ENCODE measurements around the gene TMEM131.

Gene TMEM131

DNA sequence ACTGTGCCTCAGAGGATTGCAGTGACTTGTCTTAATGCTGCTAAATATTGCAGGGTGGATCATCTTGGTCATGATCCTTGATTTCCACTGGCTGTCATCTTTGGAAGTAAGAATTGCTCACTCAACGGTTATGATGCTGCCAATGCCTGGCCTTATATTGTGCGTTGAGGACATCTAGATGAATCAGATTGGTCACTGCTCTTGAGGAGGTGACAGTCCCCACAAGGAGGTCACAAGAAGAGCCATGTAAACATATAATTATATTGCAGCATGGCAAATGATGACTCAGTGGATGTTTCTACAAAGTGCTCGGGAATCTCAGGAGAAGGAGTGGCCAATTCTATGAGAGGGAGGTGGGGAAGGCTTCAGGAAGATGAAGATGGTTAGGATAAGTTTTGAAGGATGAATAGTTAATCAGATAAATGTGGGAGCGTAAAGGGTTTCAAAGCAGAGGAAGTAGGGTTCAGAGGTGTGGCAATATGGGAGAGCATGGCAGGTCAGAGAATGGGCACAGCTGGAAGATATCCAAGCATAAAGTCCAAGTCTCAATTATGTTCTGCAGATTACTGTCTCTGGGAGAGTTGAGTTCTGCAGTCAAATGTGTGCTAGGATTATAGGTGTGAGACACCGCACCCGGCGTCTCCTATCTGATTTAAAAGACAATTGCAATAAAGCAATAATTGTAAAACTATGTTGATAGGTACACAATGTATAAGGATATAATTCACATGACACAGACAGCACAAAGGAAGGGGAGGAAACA, 21.3 kb upstream of the TMEM131 start:
- no peak for DNase-seq

DNA sequence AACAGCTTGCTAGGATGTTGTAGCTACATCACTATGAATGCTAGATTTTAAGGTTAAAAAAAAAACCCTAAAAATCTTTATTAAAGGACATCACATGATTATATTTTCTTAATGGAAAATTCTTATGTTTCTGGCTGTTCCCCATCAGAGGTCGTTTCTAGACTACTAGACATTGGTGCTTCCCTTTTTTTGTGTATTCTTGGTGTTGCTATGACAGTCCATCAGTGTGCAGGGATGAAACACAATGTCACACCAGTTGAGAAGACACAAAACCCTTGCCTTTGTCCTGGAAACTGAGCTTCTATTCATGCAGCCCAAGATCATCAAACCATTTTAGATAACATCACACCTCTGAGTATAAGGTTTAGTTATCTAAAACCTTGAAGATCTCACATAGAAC, 19.9 kb upstream of the TMEM131 start:
- DNase-seq: no peak

DNA sequence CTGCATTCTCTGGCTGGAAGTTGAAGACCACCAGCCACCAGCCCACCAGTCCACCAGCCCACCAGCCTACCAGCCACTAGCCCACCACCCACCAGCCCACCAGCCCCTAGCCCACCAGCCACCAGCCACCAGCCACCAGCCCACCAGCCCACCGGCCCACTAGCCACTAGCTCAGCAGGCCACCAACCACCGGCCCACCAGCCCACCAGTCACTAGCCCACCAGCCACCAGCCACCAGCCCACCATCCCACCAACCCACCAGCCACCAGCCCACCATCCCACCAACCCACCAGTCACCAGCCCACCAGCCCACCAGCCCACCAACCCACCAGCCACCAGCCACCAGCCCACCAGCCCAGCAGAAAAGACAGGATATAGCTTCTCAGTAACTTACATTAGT, 18.6 kb upstream of the TMEM131 start:
- DNase-seq: no peak

DNA sequence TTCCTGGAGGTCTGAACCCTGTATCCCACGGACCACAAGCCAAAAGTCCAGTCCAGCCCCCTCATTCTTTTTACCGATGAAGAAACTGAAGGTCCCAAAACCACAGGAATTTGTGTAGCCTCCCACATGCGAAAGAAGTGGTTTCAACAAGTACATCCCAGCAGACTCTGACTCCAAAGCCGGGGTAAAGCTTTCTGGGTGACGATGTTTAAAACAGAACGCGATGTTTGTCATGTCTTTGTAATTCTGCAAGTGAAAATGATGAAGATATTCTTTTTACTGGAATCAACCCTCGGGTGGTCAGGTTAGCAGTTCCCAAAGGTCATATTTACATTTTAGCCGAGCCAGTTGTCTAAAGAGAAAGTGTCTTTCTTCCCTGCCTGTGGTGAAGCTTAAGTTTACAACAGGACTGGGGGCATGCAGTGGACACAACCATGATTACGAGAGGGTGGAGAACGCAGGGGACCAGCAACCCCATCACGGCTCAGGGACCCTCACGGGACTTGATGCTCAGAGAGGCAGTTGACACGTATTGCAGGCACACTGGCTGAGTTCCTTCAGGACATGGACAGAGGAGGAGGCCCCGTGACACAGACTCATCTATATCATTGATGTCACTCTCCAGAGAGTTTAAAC, 17.8 kb upstream of the TMEM131 start:
- DNase-seq: no peak

DNA sequence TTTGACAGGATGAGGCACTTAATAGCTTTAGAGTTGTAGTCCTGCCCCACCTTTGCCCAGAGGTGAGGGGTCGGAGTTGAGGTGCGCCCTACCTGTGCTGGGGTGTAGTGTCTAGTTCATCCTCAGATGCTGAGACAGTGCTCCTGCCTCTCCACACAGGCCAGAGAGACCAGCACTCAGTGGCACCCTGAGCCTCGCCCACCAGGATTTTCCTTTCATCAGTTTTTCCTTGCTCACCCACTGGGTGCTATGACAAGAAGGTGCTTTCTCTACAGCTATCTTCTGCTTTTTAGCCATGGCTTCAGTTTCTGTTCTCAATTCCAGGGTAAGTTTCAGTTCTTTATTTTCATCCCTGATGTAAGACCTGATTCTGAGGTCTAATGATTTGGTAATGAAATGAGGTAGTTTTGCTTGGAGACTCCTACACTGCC, 16.8 kb upstream of the TMEM131 start:
- no peak for DNase-seq

DNA sequence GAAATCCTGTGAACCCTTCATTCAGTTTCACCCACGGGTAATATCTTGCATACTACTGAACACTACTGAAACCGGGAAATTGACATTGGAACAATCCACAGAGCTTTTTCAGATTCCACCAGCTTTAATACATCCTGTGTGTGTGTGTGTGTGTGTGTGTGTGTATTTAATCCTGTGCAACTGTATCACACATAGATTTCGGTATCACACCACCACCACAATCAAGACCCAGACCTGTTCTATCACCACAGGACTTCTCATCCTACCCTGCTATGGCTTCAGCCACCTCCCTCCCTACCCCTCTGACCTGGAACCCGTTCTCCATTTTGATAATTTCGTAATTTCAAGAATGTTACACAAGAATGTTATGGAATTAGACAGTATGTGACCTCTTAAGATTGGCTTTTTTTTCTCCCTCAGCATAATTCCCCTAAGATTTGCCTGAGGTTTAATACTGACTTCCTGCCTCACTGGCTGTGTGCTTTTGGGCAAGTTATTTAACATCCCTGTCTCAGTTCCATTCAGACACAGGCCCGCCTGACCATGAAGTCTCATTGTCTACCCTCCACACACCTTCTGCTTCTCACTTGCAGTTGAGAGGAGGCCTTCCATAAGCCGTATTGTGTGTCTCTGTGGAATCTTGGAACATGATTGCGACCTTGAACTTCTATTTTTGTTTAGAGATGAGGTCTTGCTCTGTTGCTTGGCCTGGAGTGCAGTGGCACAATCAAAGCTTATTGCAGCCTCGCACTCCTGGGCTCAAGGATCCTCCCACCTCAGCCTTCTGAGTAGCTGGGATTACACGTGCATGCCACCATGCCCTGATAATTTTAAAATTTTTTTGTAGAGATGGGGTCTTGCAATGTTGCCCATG, 14.4 kb upstream of the TMEM131 start:
- no peak for DNase-seq

DNA sequence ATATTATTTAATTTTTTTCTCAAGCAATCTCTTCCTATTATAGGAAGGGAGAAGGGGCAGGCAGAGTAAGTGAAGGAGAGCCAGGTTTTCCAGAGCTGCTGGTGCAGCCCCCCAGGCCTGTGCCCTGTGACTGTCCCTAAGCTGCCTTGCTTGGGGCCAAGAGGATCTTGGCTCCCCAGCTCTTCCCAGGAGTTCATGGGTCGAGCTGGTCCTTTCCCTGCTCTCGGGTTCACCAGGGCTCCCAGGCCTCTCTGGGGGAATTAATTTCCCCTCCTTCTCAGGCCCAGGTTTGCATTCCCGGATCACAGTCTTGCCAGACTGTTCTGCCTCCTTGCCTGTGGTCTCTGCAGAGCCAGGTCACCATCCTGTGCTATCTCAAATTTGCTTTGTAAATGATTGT, 12.7 kb upstream of the TMEM131 start:
- DNase-seq: no peak

DNA sequence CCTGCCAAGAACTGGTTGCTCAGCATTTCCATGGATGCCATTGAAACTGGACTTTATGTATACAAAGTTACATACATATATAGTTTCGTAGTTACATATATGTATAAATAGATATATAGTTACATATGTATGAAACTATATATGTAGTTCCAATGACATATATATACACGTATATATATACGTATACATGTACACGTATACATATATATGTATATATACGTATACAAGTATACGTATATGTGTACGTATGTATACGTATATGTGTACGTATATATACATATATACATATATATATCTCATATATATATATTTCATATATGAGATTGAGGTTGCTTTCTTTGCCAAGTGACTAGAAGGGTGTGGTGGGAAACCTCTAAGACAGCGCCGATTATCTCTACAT, 10.6 kb upstream of the TMEM131 start:
- no peak for DNase-seq

DNA sequence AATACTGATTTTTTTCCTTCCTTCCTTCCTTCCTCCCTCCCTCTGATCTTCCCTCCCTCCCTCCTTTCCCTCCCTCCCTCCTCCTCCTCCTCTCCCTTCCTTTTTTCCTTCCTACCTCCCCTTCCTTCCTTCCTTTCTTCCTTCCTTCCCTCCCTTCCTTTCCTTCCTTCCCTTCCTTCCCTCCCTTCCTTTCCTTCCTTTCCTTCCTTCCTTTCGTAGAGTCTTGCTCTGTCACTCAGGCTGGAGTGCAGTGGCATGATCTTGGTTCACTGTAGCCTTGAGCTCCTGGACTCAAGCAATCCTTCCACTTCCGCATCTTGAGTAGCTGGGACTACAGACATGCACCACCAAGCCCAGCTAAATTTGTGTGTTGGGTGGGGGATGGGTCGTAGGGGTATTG, 8.9 kb upstream of the TMEM131 start:
- no peak for DNase-seq

DNA sequence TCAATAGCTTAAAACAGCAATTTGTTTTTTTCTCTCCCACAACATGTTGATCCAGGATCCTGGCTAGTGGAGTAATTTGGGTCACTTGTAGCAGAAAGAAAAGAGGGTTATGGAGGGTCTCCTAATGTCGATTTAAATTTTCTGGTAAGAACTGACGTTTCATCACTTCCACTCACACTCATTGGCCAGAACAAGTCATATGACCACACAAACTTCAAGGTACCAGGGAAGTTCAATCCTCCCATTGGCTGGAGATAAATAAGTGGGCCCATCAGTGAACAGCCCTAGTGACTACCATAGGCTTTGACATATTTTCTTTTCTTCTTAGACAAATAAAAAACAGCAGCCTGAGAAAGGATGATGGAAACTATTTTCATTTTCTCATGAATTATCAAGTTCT, 8.3 kb upstream of the TMEM131 start:
- DNase-seq: no peak

DNA sequence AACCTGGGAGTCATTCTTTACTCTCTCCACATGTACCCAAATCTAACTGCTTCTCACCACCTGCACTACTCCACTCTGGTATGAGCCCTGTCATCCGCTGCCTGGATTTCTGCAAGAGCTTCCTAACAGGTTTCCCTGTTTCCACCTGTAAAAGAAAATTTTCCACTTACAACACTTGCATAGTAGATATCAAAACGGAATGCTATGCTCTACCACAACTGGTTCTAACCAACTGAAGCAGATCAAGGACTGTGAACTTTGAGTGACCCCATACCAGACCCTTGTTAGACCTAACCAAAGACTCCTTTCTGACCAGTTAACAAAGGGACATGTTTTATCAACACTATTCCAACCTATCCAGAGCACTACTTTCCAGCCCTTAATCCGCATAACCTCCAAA, 3.8 kb upstream of the TMEM131 start:
- DNase-seq: no peak

DNA sequence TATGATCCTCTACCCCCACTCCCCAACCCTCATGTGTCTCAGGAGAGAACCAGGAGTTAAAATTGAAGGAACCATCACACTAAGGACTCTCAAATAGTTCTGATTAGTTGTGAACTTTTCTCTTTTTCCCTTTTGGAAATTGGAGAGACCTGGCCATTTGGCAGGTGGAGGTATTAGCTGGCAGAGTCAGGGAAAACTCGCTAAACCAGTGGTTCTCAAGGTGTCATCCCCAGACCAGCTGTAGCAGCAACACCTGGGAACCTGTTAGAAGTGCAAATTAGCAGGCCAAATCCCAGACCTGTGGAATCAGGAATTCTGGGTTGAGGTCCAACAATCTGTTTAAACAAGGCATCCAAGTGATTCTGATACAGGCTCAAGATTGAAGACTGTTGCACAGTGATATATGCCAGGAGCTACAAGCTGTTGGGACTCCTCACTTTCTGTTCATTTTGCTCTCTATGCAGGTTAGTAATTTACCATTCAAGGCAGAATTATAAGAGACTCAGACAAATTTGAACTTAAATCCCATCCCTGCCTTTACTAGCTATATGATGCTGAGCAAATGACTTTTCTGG, 2.8 kb upstream of the TMEM131 start:
- no peak for DNase-seq

DNA sequence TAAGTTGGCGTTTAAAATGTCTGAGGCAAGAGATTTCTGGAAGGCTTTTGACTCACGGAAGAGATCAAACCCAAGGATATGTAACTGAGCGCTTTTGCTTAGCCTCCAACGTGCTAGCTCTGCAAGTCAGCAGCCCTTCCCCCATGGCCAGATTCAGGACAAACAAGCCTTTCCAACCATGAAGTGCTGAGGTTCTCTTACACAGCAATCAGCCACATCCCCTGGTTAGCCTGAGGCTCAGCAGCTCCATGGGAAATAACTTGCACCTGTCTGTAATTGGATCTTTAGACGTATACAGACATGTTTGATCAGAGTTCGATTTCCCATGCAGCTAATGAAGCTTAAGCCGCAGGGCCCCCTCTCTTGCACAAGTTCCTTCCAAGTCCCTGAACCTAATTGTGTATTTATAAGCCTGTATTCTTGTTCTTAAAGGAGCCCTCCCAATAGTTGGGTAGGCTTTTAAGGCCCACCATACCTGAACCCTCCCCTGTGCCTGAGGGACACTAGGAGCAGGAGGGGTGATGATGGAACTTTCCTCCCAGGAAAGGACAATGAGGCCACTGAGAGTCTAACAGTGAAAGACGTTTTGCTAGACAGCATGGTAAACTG, 2.1 kb upstream of the TMEM131 start:
- no peak for DNase-seq

DNA sequence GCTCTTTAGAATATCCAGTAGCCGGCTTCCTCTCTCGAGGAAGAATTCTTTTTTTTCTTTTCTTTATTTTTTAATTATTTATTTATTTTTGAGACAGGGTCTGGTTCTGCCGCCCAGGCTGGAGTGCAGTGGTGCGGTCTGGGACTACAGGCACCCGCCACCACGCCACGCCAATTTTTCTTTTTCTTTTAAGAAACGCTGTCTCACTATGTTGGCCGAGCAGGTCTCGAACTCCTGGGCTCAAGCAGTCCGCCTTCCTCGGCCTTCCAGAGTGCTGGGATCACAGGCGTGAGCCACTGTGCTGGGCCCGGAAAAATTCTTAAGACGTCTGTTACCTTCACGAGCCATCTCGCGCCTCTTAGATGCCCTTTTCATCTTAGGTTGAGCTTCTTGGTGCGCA, 931 bp upstream of the TMEM131 start:
- no peak for DNase-seq

DNA sequence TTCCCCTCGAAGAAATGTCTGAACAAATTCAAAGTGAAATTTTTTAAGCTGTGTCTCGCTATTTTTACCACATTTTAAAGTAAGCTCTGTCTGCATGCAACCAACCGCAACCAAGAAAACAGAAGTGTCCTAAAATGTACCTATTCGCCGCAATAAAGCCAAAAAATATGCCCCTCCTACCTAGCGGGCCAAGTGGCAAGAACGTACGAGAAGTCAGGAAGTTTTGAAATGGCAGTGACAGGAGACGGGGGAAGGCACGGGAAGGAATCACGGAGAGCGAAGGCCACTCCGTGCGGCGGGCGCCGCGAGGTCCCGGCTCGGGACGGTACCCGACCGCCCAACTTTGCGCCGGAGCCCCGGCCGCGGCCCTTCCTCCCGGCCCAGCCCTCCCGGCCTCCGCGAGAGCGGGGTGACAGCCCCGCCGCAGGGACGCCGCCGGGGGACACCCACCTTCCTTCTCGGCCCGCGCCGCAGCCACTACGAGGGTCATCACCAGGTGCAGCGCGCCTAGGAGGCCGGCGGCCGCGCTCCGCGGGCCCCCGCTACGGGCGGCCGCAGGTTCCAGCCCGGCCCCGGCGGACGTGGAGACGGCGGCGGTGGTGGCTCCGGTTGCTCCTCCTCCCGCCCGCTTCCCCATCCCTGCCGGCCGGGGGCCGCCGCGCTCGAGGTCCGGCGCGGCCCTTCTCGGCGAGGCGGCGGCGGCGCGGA, 568 bp downstream of the TMEM131 start:
- DNase-seq: no peak

DNA sequence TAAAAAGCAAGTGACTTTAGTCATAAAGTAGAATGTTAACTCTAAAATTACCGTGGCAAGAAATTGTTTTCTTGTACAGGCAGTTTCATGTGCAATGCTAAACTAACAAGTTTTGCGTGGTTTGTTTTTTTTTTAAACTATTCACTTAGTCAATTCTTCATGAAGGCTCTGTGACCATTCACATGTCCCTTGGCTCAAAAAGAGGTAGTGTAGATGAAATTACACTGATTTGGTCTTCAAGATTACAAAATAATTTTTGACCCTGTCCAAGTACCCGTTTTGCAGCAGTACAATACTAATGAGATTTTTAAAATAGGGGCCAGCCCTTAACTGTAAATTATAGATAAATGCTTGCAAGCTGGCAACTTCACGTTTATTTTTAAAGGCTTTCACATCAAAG, 1.3 kb downstream of the TMEM131 start:
- no peak for DNase-seq

DNA sequence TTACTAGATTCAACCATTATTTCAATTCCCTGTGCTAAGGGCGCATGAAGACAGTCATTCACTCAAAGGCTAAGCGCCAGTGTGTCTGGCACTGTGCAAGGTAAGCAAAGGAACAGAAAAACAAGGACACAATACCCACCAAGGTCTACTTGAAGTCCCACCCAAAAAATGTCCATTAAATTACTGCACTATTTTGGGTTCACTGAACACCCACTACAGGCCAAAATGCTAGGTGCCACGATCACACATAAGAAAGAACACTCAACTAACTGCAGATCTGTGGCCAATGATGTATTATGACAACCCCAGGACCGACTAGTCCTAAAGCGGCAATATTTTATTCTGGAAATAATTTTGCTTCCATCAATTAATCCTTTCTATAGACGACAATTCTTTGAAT, 1.8 kb downstream of the TMEM131 start:
- DNase-seq: no peak

DNA sequence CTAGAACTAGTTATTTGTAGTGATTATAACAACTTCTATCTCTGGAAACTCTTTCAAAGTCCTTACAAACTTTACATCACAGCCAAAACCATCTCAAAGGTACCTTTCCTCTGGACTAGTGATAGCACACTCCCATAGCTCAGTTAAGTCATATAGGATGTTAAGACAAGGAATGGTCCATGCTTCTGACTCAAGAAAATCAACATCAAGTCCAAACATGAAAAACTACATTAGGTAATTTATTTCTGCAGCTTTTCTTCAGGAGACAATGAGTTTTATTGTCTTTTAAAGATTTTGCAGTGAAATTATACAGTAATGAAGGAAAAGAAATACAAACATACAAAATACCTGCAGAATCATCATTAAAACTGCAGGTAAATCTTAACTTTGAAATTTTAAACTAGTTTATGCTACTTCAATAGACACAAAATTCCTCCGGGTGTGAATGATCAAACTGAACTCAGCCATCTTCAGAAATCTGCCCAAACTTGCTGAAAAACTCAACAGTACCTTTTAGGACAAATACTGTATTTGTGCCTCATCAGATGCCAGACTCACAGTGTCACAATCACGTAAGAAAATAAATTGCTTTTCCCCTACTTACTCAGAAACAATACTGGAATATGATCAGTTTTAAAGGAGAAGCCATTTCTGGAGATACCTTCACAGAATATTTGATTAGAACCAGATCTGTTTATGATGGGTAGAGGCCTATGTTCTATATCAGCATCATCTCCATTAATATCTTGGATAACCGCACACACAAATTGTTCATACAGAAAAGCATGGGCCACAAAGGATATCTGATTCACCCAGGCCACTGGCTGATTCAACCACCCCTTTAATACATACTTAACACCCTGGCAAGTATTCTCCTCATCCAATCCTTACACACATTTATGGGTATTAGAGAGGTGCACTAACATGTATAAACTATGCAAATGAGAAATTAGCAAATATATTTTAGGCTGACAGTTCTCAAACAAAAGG, 2.6 kb downstream of the TMEM131 start:
- no peak for DNase-seq

DNA sequence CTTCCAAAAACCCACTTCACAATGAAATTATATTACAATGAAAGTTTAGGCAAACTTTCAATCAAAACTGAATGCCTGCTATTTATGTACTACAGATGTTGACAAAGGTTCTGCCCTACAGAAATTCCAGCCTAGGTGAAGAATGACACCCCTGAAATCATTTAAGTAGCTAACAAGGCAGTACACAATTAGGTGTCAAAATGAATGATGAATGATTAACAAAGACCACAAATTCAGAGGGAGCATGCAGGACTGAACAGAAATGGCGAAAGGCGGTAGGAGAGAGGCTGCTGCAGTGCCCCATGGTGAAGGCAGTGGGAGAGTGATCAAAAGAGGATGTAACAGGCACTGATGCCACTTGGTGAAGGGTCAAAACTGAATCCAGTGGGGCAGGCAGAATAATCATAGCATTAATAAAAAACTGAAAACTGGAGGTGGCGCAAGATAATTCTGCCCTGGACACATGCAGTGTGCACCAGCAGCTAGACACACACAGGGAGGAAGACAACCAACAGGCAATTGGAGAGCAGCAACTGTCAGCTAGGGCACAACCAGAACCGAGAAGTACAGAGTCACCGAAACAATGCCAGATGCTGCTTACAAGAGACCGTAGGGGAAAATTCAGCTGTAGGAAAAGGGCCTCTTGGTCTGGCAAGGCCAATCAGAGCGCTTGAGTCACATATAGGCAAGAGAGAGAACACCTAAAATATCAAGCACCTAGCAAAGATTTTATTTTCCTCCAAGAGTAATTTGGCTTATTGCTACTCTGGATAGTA, 4.5 kb downstream of the TMEM131 start:
- DNase-seq: no peak

DNA sequence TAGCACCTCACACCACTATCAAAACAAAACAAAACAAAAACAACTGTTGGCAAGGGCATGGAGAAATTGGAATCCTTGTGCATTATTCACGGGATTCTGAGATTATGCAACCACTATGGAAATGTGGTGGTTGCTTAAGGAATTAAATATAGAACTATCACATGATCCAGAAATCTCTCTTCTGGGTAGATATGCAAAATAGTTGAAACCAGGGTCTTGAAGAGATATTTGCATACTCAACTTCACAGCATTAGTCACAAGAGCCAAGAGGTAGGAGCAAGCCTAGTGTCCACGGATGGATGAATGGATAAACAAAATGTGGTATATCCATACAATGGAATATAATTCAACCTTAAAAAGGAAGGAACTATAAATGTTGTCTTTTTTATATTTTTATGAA, 7.0 kb downstream of the TMEM131 start:
- no peak for DNase-seq
